Measurements from ENCODE around the gene ABHD17A.

The ABHD17A gene

GRCh38 chr19:1846517-1847204, 38.6 kb downstream of the ABHD17A start:
- TF ChIP-seq TAF1 (IDR thresholded peaks at IDR 0.05; ENCODE audit: low read depth): no peak
- TF ChIP-seq CREB1 (IDR thresholded peaks at IDR 0.05; ENCODE audit: low read depth): no peak
- no peak for TF ChIP-seq RAD21 (IDR thresholded peaks at IDR 0.05; ENCODE audit: low read depth)
- TF ChIP-seq CEBPB (IDR thresholded peaks at IDR 0.05): no peak
- TF ChIP-seq NFIC (IDR thresholded peaks at IDR 0.05): no peak

GRCh38 chr19:1845642-1846041, 39.7 kb downstream of the ABHD17A start:
- TF ChIP-seq NFIC (IDR thresholded peaks at IDR 0.05) (no peak), YY1 (IDR thresholded peaks at IDR 0.05; ENCODE audit: low read depth) (no peak), TAF1 (IDR thresholded peaks at IDR 0.05; ENCODE audit: low read depth) (no peak), RAD21 (IDR thresholded peaks at IDR 0.05; ENCODE audit: low read depth) (no peak), CREB1 (IDR thresholded peaks at IDR 0.05; ENCODE audit: low read depth) (no peak), CEBPB (IDR thresholded peaks at IDR 0.05) (no peak), FOXM1 (IDR thresholded peaks at IDR 0.05; ENCODE audit: borderline replicate concordance, low read depth) (no peak), USF1 (IDR thresholded peaks at IDR 0.05) (no peak), TEAD4 (IDR thresholded peaks at IDR 0.05) (no peak), ZBTB7A (IDR thresholded peaks at IDR 0.05; ENCODE audit: low read depth) (no peak), TCF12 (IDR thresholded peaks at IDR 0.05; ENCODE audit: low read depth) (no peak), EGR1 (IDR thresholded peaks at IDR 0.05) (no peak), MAX (IDR thresholded peaks at IDR 0.05) (no peak)

- TF ChIP-seq EGR1 (IDR thresholded peaks at IDR 0.05) (no peak), NFIC (IDR thresholded peaks at IDR 0.05) (no peak), CREB1 (IDR thresholded peaks at IDR 0.05; ENCODE audit: low read depth) (no peak), REST (IDR thresholded peaks at IDR 0.05; ENCODE audit: low read depth) (no peak), EP300 (IDR thresholded peaks at IDR 0.05; ENCODE audit: borderline replicate concordance) (no peak), USF1 (IDR thresholded peaks at IDR 0.05) (no peak), YY1 (IDR thresholded peaks at IDR 0.05; ENCODE audit: low read depth) (no peak), TAF1 (IDR thresholded peaks at IDR 0.05; ENCODE audit: low read depth) (no peak), RAD21 (IDR thresholded peaks at IDR 0.05; ENCODE audit: low read depth) (no peak), FOXM1 (IDR thresholded peaks at IDR 0.05; ENCODE audit: borderline replicate concordance, low read depth) (no peak), TEAD4 (IDR thresholded peaks at IDR 0.05) (no peak), ZBTB7A (IDR thresholded peaks at IDR 0.05; ENCODE audit: low read depth) (no peak), MAX (IDR thresholded peaks at IDR 0.05) (no peak), CEBPB (IDR thresholded peaks at IDR 0.05) (no peak)
These were observed 40.2 kb downstream of the ABHD17A start for GRCh38 chr19:1845125-1845515.

- TF ChIP-seq MAX (IDR thresholded peaks at IDR 0.05): no peak
- no peak for TF ChIP-seq FOXM1 (IDR thresholded peaks at IDR 0.05; ENCODE audit: borderline replicate concordance, low read depth)
- no peak for TF ChIP-seq EGR1 (IDR thresholded peaks at IDR 0.05)
- TF ChIP-seq TEAD4 (IDR thresholded peaks at IDR 0.05): no peak
- no peak for TF ChIP-seq CEBPB (IDR thresholded peaks at IDR 0.05)
- TF ChIP-seq TCF12 (IDR thresholded peaks at IDR 0.05; ENCODE audit: low read depth): no peak
- no peak for TF ChIP-seq USF1 (IDR thresholded peaks at IDR 0.05)
These were observed 40.7 kb downstream of the ABHD17A start for GRCh38 chr19:1844513-1845124.

GRCh38 chr19:1843646-1844394, 41.5 kb downstream of the ABHD17A start:
- TF ChIP-seq ZBTB7A (IDR thresholded peaks at IDR 0.05; ENCODE audit: low read depth): no peak
- no peak for TF ChIP-seq NFIC (IDR thresholded peaks at IDR 0.05)

- TF ChIP-seq YY1 (IDR thresholded peaks at IDR 0.05; ENCODE audit: low read depth) (no peak), CREB1 (IDR thresholded peaks at IDR 0.05; ENCODE audit: low read depth) (no peak), MAX (IDR thresholded peaks at IDR 0.05) (no peak), RAD21 (IDR thresholded peaks at IDR 0.05; ENCODE audit: low read depth) (no peak), FOXM1 (IDR thresholded peaks at IDR 0.05; ENCODE audit: borderline replicate concordance, low read depth) (no peak), TEAD4 (IDR thresholded peaks at IDR 0.05) (no peak), TAF1 (IDR thresholded peaks at IDR 0.05; ENCODE audit: low read depth) (no peak), TCF12 (IDR thresholded peaks at IDR 0.05; ENCODE audit: low read depth) (no peak), ZBTB7A (IDR thresholded peaks at IDR 0.05; ENCODE audit: low read depth) (no peak), EP300 (IDR thresholded peaks at IDR 0.05; ENCODE audit: borderline replicate concordance) (no peak), EGR1 (IDR thresholded peaks at IDR 0.05) (no peak), REST (IDR thresholded peaks at IDR 0.05; ENCODE audit: low read depth) (no peak), NFIC (IDR thresholded peaks at IDR 0.05) (no peak)
These were observed 42.2 kb downstream of the ABHD17A start for GRCh38 chr19:1843116-1843515.

All from Ishikawa (cell line).